ENCODE results near the gene BRICD5. TPM values are rescaled to one million over a fixed set of nuclear protein-coding genes. Genes with fewer than 3 reads are reported as not detected.
"Not testable (repeated sequence)": the region's sequence is repeated elsewhere in the genome, so short reads cannot be mapped to it uniquely, and the experiment has no call there.

The BRICD5 gene
- total and polyA plus RNA-seq, 12 donors, result 0.36 to 57.4 (median 3.0) TPM

GRCh38 chr16:2243781-2244180 is 33.1 kb upstream of the BRICD5 start:
- TF ChIP-seq CTCF (IDR thresholded peaks at IDR 0.05) (no peak), POLR2A (IDR thresholded peaks at IDR 0.05) (no peak)
- intact Hi-C loops (cut with DNase I), result no loop called here
- no peak for DNase-seq
- H3K4me3 ChIP-seq, result no peak overlapping the region
- 93 to 98% (median 96%) methylated on average over 4 to 11 of the region's 11 CpGs for WGBS, 4 donors
- peaks cover 0 to 47% of the 10 kb centered on the region in 2 donors for H3K36me3 ChIP-seq (replicated peaks in 1 of 2)
- H3K9me3 ChIP-seq (replicated peaks in 1 of 3), result no peaks in the 10 kb centered on the region
- H3K27ac ChIP-seq, result no peak overlapping the region
- H3K27me3 ChIP-seq, result no peaks in the 10 kb centered on the region
- H3K4me1 ChIP-seq (replicated peaks in 1 of 2), result peaks cover 0 to 4% of the 10 kb centered on the region in 2 donors

GRCh38 chr16:2243031-2243528 is 32.4 kb upstream of the BRICD5 start:
- H3K4me1 ChIP-seq (replicated peaks in 1 of 2), result peaks cover 0 to 7% of the 10 kb centered on the region in 2 donors
- H3K27me3 ChIP-seq, result no peaks in the 10 kb centered on the region
- H3K27ac ChIP-seq, result no peak overlapping the region
- no peak overlapping the region for H3K4me3 ChIP-seq
- H3K36me3 ChIP-seq (replicated peaks in 1 of 2), result peaks cover 0 to 47% of the 10 kb centered on the region in 2 donors
- WGBS, 4 donors, result 95 to 100% (median 96%) methylated on average over 5 to 19 of the region's 19 CpGs
- DNase-seq, result no peak
- no peaks in the 10 kb centered on the region for H3K9me3 ChIP-seq (replicated peaks in 1 of 3)
- intact Hi-C loops (cut with DNase I), result no loop called here
- TF ChIP-seq POLR2A (IDR thresholded peaks at IDR 0.05) (no peak), CTCF (IDR thresholded peaks at IDR 0.05) (no peak)

GRCh38 chr16:2242598-2242997 is 31.9 kb upstream of the BRICD5 start:
- TF ChIP-seq CTCF (IDR thresholded peaks at IDR 0.05), result no peak
- TF ChIP-seq POLR2A (IDR thresholded peaks at IDR 0.05), result no peak
- H3K27me3 ChIP-seq, result no peaks in the 10 kb centered on the region
- no peak overlapping the region for H3K4me3 ChIP-seq
- intact Hi-C loops (cut with DNase I), result no loop called here
- H3K9me3 ChIP-seq (replicated peaks in 1 of 3), result no peaks in the 10 kb centered on the region
- DNase-seq, result no peak
- H3K36me3 ChIP-seq (replicated peaks in 1 of 2), result peaks cover 0 to 47% of the 10 kb centered on the region in 2 donors
- H3K4me1 ChIP-seq (replicated peaks in 1 of 2), result peaks cover 0 to 7% of the 10 kb centered on the region in 2 donors
- whole genome bisulfite sequencing, 4 donors, result 73 to 90% (median 79%) methylated on average over 5 to 11 of the region's 11 CpGs
- H3K27ac ChIP-seq, result no peak overlapping the region

- H3K27ac ChIP-seq; DNase-seq; intact Hi-C loops (cut with DNase I); H3K9me3 ChIP-seq (replicated peaks in 1 of 3); H3K4me3 ChIP-seq; H3K27me3 ChIP-seq: not testable (repeated sequence)
- Histone ChIP-seq H3K4me1 (replicated peaks in 1 of 2) (peaks cover 12 to 21% of the 10 kb centered on the region in 2 donors), H3K36me3 (replicated peaks in 1 of 2) (peaks cover 0 to 38% of the 10 kb centered on the region in 2 donors)
- WGBS, 4 donors, result 76 to 84% (median 82%) methylated on average over 9 of the region's 9 CpGs
Observed at GRCh38 chr16:2240331-2240730, 29.7 kb upstream of the BRICD5 start.
